Activated naive CD4-positive, alpha-beta T cell treated with anti-CD3 and anti-CD28 coated beads, Interleukin-2, amount 50 U/mL, for 16 hours (primary cell): ENCODE measurements around the gene ZNF724.
"Not testable (repeated sequence)": the region's sequence is repeated elsewhere in the genome, so short reads cannot be mapped to it uniquely, and the experiment has no call there.

Experiments used
- DNase-seq: peaks from one replicate; pipeline ENCODE4 v3.0.0-alpha.2; 2020

Gene ZNF724

GRCh38 chr19:23249911-23250649, at the start of gene ZNF724:
Gene ZNF724 (minus strand): TSS chr19:23250394. CDS start chr19:23250242, 152 bp downstream.
- peak; percentile 88 for DNase-seq

DNA sequence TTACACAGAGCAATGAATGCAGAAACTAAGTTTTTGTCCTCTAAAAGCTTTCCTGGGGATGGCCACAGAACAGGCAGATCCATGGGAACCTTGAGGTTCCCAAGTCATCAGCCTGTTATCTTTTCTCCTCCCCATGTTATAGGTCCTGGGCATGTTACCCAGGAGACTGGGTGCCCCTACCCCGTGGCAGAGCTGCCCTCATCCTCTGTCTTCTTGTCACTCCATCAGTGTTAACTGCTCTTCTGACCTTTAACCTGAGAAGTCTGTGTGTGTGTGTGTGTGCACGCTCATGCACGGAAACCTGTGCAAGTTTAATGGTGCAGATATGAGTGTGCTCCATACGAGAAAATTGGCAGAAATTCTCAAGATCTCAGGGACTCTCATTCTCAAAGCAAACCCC, 43.9 kb upstream of the ZNF724 start:
- no peak for DNase-seq

- not testable (repeated sequence) for DNase-seq
Measured at GRCh38 chr19:23289966-23290365, 39.8 kb upstream of the ZNF724 start.

GRCh38 chr19:23287620-23288019, 37.4 kb upstream of the ZNF724 start:
- DNase-seq: no peak

DNA sequence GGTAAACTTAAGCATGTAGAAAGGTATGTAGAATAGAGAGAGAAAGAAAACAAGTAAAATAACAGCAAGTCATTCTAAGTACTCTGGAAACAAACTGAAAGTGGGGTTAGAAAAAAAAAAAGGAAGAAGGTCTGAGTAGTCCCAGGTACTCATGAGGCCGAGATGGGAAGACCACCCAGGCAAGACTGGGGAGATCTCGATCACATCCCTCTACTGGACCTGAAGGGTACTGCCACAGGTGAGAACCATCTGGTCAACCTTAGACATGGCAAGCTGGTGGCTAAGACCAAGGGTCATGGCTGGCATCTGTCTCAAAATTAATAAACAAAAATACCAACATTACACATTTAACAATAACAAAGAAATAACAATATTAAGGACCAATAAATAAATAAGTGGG, 36.3 kb upstream of the ZNF724 start:
- DNase-seq: no peak

GRCh38 chr19:23285948-23286347, 35.8 kb upstream of the ZNF724 start:
- no peak for DNase-seq

DNA sequence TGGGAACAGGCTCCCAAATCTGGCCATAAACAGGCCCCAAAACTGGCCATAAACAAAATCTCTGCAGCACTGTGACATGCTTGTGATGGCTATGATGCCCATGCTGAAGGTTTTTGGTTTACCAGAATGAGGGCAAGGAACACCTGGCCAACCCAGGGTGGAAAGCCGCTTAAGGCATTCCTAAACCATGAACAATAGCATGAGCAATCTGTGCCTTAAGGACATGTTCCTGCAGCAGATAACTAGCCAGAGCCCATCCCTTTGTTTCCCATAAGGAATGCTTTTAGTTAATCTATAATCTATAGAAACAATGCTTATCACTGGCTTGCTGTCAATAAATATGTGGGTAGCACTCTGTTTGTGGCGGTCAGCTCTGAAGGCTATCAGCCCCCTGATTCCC, 35.1 kb upstream of the ZNF724 start:
- DNase-seq: not testable (repeated sequence)

- DNase-seq: peak; percentile 65
Measured at GRCh38 chr19:23283925-23284324, 33.7 kb upstream of the ZNF724 start.

DNA sequence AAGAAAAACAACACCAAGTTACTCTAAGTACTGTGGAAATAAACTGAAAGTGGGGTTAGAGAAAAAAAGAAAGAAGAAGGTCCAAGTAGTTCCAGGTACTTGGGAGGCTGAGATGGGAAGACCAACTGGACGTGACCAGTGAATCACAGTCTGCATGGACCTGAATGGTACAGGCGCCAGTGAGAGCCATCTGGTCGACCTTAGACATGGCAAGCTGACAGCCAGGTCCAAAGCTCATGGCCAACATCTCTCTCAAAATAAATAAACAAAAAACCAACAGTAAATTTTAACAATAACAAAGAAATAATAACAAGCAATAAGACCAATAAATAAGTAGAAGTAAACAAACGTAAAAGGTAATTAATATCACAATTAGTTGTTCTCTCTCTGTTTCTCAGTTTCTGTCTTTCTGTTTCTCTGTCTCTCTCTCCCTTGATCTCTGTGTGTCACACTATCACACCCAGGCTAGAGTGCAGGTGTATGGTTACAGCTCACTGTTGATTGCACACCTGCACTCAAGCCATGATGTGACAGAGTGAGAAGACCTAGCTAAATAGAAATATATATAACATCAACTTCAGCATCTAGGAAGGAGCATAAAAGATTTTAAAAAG, 31.6 kb upstream of the ZNF724 start:
- DNase-seq: no peak

DNA sequence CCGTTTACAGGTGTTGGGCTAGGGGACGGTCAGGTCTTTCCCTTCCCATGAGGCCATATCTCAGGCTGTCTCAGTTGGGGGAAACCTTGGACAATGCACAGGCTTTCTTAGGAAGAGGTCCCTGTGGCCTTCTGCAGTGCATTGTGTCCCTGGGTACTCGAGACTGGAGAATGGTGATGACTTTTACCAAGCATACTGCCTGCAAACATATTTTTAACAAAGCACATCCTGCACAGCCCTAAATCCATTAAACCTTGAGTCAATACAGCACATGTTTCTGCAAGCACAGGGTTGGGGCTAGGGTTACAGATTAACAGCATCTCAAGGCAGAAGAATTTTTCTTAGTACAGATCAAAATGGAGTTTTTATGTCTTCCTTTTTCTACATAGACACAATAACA, 27.9 kb upstream of the ZNF724 start:
- not testable (repeated sequence) for DNase-seq

- peak; percentile 94 for DNase-seq
Measured at GRCh38 chr19:23273590-23274412, 23.6 kb upstream of the ZNF724 start.

DNA sequence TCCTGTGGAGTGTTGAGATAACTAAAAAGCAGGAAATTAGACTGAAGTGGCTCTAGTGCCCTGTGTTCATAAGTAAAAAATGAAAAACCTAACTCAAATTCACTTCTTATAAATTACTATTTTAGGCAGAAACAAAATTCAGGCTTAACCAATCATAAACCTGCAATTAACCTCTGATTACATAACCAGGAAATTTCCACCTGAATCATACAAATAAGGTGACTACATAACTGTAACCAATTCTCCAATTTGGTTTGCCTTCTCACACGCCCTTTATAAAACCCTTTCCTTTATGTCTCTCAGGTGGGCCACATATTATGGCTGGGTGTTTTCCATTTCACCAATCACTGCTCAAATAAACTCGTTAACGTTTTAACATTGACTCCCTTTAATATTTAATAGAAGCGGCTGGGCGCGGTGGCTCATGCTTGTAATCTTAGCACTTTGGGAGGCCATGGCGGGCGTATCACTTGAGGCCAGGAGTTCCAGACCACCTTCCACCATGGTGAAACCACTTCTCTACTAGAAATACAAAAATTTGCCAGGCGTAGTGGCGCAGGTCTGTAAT, 22.9 kb upstream of the ZNF724 start:
- peak; percentile 20 for DNase-seq

DNA sequence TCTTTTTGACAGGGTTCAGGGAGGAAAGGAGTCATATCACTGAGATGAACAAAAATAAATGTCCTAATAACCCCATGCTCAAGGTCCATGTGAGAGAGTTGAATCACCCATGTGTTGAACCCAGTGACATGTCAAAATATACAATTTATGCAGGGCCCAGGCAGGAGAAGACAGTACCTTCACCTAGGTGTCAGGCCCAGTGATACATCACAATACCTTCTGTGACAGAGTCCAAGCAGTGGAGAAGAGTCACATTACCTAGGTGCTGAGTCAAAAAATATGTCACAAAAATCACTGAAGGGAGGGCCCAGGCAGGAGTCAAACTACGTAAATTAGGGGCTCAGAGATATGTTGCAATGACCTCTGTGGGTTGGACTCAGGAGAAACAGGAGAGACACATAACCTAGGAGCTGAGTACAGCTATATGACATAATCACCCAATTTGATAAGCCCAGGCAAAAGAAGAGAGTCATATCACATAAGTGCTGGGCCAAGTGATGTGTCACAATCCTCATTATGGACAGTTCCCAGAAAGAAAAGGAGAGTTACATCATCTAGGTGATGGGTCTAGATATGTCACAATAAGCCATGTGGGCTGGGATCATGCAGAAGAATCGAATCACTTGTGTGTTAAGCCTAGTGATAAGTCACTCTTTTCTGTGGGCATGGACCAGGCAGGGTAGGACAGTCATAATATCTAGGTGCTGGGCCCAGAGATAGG, 13.8 kb upstream of the ZNF724 start:
- DNase-seq: no peak

GRCh38 chr19:23263396-23263795, 13.2 kb upstream of the ZNF724 start:
- no peak for DNase-seq

DNA sequence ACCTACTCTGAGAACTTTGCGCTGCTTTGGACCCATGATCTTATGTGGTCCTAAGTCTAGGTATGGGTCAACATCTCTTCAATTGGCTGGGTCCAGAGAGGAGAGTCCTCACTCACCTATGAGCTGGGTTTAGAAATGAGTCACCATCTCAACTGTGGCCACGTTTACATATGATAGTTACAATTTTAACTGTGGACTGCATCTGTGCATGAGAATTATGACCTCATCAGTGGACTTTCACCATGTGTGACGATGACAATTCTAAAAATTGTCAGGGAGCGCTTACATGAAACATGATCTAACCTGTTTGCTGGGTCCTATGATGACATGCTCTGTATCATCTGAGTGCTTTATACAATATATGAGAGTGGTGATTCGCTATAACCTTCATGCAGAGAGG, 12.7 kb upstream of the ZNF724 start:
- no peak for DNase-seq

DNA sequence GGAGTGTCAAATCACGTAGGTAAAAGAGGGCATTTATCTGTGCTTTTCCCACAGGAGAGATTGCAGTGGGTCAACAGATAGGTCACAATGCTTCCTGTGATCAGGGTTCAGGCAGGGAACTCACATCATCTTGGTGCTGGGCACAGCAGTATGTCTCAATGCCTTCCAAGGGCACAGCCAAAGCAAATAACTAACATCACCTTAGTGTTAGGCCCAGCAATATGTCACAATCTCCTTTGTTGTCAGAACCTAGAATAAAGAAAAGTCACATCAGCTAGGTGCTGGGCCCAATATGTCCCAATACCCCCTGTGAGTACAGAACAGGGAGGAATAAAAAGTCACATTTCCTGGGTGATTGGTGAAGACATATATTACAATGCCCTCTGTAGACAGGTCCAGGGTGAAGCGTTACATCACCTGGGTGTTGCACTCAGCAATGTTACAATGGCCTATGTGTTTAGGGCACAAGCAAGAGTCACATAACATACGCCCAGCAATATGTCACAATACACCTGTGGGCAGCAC, 11.4 kb upstream of the ZNF724 start:
- DNase-seq: no peak

- no peak for DNase-seq
Measured at GRCh38 chr19:23260956-23261355, 10.8 kb upstream of the ZNF724 start.

DNA sequence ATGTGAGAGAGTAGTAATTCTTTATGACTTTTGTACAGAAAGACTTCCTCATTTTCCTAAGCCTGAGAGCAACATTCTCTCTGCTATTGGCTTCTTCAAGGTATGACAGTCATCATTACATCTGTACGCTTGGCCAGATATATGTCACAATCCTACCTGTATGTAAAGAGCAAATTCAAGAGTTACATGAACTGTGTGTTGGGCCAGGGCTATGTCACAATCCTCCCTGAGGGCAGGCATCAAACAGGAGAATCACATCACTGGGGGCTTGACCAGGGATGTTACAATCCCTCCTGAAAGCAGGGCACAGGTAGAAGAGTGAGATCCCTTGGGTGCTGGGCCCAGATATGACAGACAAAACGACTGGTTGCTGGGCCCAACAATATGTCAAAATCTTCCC, 9.8 kb upstream of the ZNF724 start:
- no peak for DNase-seq

GRCh38 chr19:23255700-23256099, 5.5 kb upstream of the ZNF724 start:
- DNase-seq: no peak

GRCh38 chr19:23254141-23254910, 4.1 kb upstream of the ZNF724 start:
- DNase-seq: no peak

- DNase-seq: not testable (repeated sequence)
Measured at GRCh38 chr19:23253256-23253655, 3.1 kb upstream of the ZNF724 start.

DNA sequence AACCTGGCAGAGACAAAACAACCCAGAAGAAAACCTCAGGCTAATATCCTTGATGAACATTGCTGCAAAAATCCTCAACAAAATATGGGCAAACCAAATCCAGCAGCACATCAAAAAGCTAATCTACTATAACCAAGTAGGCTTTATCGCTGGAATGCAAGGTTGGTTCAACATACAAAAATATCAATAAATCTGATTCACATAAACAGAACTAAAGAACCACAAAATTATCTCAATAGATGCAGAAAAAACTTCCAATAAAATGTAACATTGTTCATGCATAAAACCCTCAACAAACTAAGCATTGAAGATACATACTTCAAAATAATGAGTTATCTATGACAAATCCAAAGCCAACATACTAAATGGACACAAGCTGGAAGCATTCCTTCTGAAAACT, 8.8 kb downstream of the ZNF724 start:
- no peak for DNase-seq
